HL-60 (cell line): ENCODE results near the gene RGS10.

Source experiments
- POLR2AphosphoS5 ChIP-seq: IDR thresholded peaks from 2 replicates; pipeline ENCODE4 v1.6.1; 2012; ENCODE audit warnings: low read depth
- REST ChIP-seq: IDR thresholded peaks from 2 replicates; pipeline ENCODE4 v1.6.1; 2012; ENCODE audit warnings: low read depth; ENCODE audit not compliant: insufficient replicate concordance
- SPI1 ChIP-seq: IDR thresholded peaks from 2 replicates; pipeline ENCODE4 v1.6.1; 2012; ENCODE audit warnings: low read depth, mild to moderate bottlenecking, borderline replicate concordance
- TF ChIP-seq, protein P1 (sequence below): IDR thresholded peaks from one replicate; pipeline ENCODE4 v1.5.1; 2011; ENCODE audit warnings: low read length, control low read depth, inconsistent platforms; ENCODE audit not compliant: insufficient read depth

DNA sequence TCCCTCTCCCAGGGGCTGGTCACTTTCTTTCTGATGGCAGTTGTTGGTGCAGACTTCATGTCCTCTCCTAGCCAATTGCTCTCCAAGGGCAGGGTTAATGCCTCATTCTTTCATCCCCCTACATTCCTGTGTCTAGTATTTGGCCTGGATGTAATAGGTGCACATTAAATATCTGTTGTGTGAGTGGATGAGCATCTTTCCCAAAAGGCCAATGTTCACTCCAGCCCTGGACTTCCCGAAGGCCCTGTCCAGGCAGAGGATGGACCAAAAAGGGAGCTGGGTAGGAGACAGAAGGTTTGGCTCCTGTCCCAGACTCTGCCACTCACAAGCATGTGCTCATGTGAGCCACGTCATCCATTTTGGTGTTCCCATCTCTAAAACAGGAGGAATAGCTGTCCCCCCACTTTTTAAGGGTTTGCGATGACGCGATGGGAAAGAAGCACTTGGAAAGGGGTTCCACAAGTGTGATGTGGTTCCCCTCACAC is 47.5 kb downstream of the RGS10 start:
- TF ChIP-seq, protein P1, sequence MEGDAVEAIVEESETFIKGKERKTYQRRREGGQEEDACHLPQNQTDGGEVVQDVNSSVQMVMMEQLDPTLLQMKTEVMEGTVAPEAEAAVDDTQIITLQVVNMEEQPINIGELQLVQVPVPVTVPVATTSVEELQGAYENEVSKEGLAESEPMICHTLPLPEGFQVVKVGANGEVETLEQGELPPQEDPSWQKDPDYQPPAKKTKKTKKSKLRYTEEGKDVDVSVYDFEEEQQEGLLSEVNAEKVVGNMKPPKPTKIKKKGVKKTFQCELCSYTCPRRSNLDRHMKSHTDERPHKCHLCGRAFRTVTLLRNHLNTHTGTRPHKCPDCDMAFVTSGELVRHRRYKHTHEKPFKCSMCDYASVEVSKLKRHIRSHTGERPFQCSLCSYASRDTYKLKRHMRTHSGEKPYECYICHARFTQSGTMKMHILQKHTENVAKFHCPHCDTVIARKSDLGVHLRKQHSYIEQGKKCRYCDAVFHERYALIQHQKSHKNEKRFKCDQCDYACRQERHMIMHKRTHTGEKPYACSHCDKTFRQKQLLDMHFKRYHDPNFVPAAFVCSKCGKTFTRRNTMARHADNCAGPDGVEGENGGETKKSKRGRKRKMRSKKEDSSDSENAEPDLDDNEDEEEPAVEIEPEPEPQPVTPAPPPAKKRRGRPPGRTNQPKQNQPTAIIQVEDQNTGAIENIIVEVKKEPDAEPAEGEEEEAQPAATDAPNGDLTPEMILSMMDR: no peak
- TF ChIP-seq REST (no peak), POLR2AphosphoS5 (no peak), SPI1 (no peak)
